Suppressor macrophage treated with lipopolysaccharide for 1 hour (primary cell): ENCODE data around the gene PTRH2.

Source experiments
- DNase-seq, 3 donors: peaks; one replicate each; pipeline ENCODE4 v3.0.0-alpha.2; 2020 to 2022

PTRH2 gene

GRCh38 chr17:59716427-59716826, 9.2 kb upstream of the PTRH2 start:
- DNase-seq: peak in 1 of 3 donors; percentile 27

- no peak for DNase-seq
These were observed 7.0 kb upstream of the PTRH2 start for GRCh38 chr17:59714255-59714654.

GRCh38 chr17:59712862-59713261, 5.6 kb upstream of the PTRH2 start:
- peak; percentile 25 to 37 (median 37) for DNase-seq

- DNase-seq: no peak
These were observed 4.7 kb upstream of the PTRH2 start for GRCh38 chr17:59711936-59712335.

GRCh38 chr17:59707971-59708430, 771 bp upstream of the PTRH2 start:
- DNase-seq: peak; percentile 25 to 32 (median 25)

- no peak for DNase-seq
These were observed 4.9 kb downstream of the PTRH2 start for GRCh38 chr17:59702304-59702703.

- no peak for DNase-seq
These were observed 7.4 kb downstream of the PTRH2 start for GRCh38 chr17:59699786-59700185.

GRCh38 chr17:59699218-59699617, 8.0 kb downstream of the PTRH2 start:
- no peak for DNase-seq

- no peak for DNase-seq
These were observed 9.1 kb downstream of the PTRH2 start for GRCh38 chr17:59698143-59698542.

GRCh38 chr17:59696682-59697277, 10.4 kb downstream of the PTRH2 start:
- DNase-seq: no peak

GRCh38 chr17:59695945-59696681, 11.1 kb downstream of the PTRH2 start:
- DNase-seq: no peak

GRCh38 chr17:59694344-59694743, 12.9 kb downstream of the PTRH2 start:
- no peak for DNase-seq

- DNase-seq: no peak
These were observed 13.6 kb downstream of the PTRH2 start for GRCh38 chr17:59693582-59693981.

- no peak for DNase-seq
These were observed 18.7 kb downstream of the PTRH2 start for GRCh38 chr17:59688496-59688895.

GRCh38 chr17:59688008-59688407, 19.2 kb downstream of the PTRH2 start:
- no peak for DNase-seq

GRCh38 chr17:59684967-59685366, 22.3 kb downstream of the PTRH2 start:
- no peak for DNase-seq

- DNase-seq: no peak
These were observed 23.9 kb downstream of the PTRH2 start for GRCh38 chr17:59683283-59683682.

GRCh38 chr17:59680314-59680713, 26.9 kb downstream of the PTRH2 start:
- no peak for DNase-seq

GRCh38 chr17:59678918-59679317, 28.3 kb downstream of the PTRH2 start:
- no peak for DNase-seq

GRCh38 chr17:59676716-59677115, 30.5 kb downstream of the PTRH2 start:
- DNase-seq: no peak

GRCh38 chr17:59675231-59675630, 32.0 kb downstream of the PTRH2 start:
- DNase-seq: peak in 1 of 3 donors; percentile 16

GRCh38 chr17:59671386-59671785, 35.8 kb downstream of the PTRH2 start:
- DNase-seq: peak in 2 of 3 donors; percentile 16 to 23

- no peak for DNase-seq
These were observed 37.3 kb downstream of the PTRH2 start for GRCh38 chr17:59669944-59670343.

- DNase-seq: no peak
These were observed 37.8 kb downstream of the PTRH2 start for GRCh38 chr17:59669411-59669810.

GRCh38 chr17:59668816-59669215, 38.4 kb downstream of the PTRH2 start:
- peak; percentile 8 to 76 (median 64) for DNase-seq
